ENCODE data around the gene ACTG1. TPM values are rescaled to one million over a fixed set of nuclear protein-coding genes. Genes with fewer than 3 reads are reported as not detected.

ACTG1 gene
- total RNA-seq, 1 donor from 2014 or later: 2,949 TPM

DNA sequence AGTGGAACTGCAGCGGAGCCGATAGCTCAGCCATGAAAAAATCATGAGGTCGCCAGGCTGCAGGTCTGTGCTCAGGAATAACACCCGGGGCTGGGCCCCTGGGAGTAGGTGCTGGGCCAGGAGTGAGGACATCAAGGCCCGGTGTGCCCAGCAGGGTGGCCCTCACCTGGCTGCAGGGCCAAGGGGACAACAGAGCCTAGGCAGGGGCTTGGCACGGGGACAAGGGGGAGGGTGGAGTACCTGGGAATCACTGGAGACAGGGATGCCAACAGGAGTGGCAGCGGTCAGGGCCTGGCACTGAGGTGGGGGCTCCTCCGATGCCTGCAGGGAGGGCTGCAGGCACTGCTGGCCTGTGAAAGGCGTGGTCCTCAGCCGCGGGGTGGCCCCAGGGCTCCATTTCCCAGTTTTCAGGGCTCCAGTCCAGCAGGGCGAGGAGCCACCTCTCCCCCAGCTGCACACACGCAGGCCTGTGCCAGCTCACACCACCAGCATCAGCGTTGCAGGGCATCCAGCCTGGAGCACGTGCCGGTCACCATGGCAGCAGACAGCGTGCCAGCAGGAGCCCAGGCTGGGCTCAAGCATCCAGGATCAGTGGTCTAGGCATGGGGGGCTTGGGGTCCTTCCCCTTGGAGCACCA lies 10.9 kb upstream of the ACTG1 start:
- intact Hi-C loops (cut with micrococcal nuclease): no loop called here
- POLR2A ChIA-PET: interaction anchor here (1.6 to 2.5 kb wide), 2 partner anchors 10 to 14 kb away, joined by 8 to 13 read pairs; partner anchors contain the start of gene ACTG1
- peaks cover 16% of the 10 kb centered on the region for H3K4me1 Mint-ChIP-seq

DNA sequence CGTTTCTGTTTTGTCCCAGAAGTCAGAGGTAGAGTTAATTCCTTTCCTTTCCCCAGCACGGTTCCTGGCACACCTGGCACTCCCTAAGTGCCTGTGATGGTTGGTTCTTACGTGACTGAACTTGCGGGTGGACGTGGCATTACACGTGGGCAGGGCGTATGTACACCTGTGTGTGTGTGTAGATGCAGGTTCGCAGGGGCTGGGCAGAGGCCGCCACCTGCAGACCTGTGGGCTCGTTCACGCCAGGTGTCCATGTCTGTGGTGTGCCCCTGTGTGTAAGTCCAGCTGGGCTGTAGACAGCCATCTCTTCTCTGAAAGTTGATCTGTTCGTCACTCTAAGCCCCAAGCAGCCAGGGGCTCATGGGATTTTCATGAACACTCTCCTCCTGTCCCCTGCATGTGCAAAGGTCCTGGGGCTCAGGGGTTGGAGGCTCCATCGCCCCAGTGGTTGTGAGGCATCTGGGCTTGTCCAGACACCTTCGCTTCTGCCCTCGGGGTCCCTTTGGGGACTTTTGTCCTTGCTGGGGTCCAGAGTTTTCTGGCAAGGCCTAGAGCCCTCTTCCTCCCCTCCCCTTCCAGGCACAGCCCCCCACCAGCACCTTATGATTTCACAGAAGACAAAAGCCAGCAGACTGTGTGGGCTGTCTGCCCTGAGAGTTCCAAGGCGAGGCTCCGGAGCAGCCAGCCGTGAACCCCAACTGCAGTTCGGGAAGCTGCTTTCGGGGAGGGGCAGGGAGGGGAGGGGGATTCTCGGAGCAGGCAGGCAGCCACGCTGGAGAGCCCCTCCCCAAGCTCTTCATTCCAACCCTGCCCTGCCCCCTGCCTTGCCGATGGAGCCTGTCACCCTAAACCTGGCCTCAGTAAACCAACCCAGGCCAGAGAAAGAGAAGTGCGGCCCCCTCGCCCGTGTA lies 10.1 kb upstream of the ACTG1 start:
- Mint-ChIP-seq H3K27ac (no peak overlapping the region), H3K4me1 (peaks cover 24% of the 10 kb centered on the region), H3K27me3 (no peaks in the 10 kb centered on the region), H3K36me3 (ENCODE audit: low read depth) (no peaks in the 10 kb centered on the region), H3K4me3 (no peak overlapping the region), H3K9me3 (no peaks in the 10 kb centered on the region)
- DNase-seq (no peak), ATAC-seq (ENCODE audit: low read depth) (no peak)
- intact Hi-C loops (cut with micrococcal nuclease): no loop called here
- ChIA-PET CTCF (interaction anchor here (0.7 to 1.3 kb wide), 2 partner anchors 38 to 78 kb away, joined by 3 to 4 read pairs; no protein-coding TSS in a partner anchor), POLR2A (interaction anchor here (1.0 to 2.5 kb wide), 3 partner anchors 10 to 13 kb away, joined by 3 to 13 read pairs (median 8); partner anchors contain the start of gene ACTG1)
- TF ChIP-seq, protein P1, sequence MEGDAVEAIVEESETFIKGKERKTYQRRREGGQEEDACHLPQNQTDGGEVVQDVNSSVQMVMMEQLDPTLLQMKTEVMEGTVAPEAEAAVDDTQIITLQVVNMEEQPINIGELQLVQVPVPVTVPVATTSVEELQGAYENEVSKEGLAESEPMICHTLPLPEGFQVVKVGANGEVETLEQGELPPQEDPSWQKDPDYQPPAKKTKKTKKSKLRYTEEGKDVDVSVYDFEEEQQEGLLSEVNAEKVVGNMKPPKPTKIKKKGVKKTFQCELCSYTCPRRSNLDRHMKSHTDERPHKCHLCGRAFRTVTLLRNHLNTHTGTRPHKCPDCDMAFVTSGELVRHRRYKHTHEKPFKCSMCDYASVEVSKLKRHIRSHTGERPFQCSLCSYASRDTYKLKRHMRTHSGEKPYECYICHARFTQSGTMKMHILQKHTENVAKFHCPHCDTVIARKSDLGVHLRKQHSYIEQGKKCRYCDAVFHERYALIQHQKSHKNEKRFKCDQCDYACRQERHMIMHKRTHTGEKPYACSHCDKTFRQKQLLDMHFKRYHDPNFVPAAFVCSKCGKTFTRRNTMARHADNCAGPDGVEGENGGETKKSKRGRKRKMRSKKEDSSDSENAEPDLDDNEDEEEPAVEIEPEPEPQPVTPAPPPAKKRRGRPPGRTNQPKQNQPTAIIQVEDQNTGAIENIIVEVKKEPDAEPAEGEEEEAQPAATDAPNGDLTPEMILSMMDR (IDR thresholded peaks at IDR 0.05): no peak

More for the DNA sequence above, 10.9 kb upstream of the ACTG1 start:
- H3K9me3 Mint-ChIP-seq: no peaks in the 10 kb centered on the region
- H3K4me3 Mint-ChIP-seq: no peak overlapping the region
- H3K27me3 Mint-ChIP-seq: no peaks in the 10 kb centered on the region
- CTCF ChIA-PET: interaction anchor here (0.7 to 1.3 kb wide), 2 partner anchors 39 to 77 kb away, joined by 3 to 4 read pairs; no protein-coding TSS in a partner anchor
- no peak overlapping the region for H3K27ac Mint-ChIP-seq
- DNase-seq (no peak), ATAC-seq (ENCODE audit: low read depth) (no peak)
- TF ChIP-seq, protein P1 (IDR thresholded peaks at IDR 0.05): no peak
- no peaks in the 10 kb centered on the region for H3K36me3 Mint-ChIP-seq (ENCODE audit: low read depth)

DNA sequence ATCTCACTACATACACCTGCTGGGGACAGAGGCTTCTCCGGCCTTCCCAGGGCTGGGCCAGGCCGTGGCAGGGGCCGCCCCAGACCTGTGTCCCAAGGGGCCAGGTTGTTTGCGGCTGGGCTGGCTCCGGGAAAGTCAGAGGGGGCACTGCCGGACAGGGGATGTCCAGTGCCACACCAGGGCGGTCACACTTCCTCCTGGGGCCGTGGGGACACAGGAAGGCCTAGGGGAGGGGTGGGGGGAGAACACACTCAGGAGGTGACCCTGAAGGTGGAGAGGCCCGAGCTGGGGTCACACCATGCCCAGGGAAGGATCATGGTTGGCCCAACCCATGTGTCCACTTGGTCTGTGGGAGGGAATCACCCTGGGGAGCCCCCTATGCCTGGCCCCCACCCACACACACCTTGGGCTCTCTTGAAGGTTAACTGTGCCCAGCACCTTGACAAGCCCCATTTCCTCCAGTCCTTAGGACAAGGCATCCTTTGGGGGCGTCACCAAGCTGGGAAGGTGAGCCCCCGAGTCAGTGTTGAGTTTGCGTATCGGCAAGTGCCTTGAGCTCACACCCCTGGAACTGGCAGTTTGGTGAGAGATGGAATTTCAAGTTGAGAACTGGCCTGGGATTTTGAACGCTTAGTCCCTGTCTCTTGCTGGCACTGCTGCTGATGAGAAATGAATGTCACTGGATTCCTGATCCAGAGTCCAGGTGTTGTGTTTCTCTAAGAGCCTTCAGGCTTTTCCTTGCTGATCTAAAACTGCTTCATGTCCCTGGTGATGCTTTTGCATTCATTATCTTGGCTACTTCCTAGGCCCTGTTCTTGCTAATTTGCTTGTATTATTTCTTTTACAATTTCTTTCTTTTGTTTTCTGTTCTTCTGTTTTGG lies 7.7 kb upstream of the ACTG1 start:
- H3K36me3 Mint-ChIP-seq (ENCODE audit: low read depth): peaks cover 7% of the 10 kb centered on the region
- no peak for DNase-seq
- intact Hi-C loops (cut with micrococcal nuclease): no loop called here
- ChIA-PET POLR2A (interaction anchor here (0.8 to 14.0 kb wide), 5 partner anchors 8 to 225 kb away, joined by 3 to 188 read pairs (median 17); partner anchors contain the start of genes ACTG1, FAAP100 and SLC38A10), CTCF (interaction anchor here (1.0 to 1.3 kb wide), 3 partner anchors 13 to 81 kb away, joined by 3 read pairs; no protein-coding TSS in a partner anchor)
- H3K4me3 Mint-ChIP-seq: peak overlapping the region; percentile 61
- peaks cover 45% of the 10 kb centered on the region for H3K4me1 Mint-ChIP-seq
- H3K9me3 Mint-ChIP-seq: no peaks in the 10 kb centered on the region
- H3K27me3 Mint-ChIP-seq: no peaks in the 10 kb centered on the region
- ATAC-seq (ENCODE audit: low read depth): no peak
- peak overlapping the region; percentile 68 for H3K27ac Mint-ChIP-seq
- TF ChIP-seq, protein P1 (IDR thresholded peaks at IDR 0.05): no peak

DNA sequence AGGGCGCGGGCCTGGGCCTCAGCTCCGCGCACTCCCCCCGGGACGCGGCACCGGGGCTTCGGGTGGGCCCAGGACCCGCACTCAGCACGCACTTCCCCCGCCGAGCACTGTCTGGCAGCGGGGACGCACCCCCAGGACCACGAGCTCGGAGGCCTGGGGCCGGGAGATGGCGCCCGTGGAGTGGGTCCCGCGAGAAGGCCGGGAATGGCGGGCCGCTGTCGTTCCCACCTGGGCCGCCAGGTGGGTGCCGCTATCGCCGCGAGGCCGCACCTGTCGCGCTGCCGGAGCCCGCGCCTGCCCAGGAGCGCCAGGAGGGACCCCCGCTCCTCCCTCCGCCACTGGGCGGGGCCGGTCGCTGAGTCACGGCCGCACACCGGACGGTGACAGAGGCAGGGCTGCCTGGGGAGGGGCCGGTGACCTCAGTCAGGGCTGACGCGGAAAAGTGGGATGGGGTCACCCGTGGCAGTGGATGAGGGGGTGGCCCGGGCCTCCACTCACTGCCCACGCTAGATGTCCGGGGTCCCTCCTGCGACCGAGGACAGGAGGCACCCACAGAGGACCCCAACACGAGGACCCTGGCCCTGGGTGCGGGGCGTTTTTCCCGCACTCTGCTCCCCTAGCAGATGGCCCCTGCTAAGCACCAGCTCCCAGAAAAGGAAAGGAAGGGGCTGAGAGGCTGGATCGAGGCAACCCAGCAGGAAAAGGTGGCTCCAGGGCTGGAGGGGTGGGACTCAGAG lies 6.9 kb upstream of the ACTG1 start:
- TF ChIP-seq, protein P1 (IDR thresholded peaks at IDR 0.05): no peak
- no peaks in the 10 kb centered on the region for H3K27me3 Mint-ChIP-seq
- no peaks in the 10 kb centered on the region for H3K9me3 Mint-ChIP-seq
- H3K4me1 Mint-ChIP-seq: peaks cover 45% of the 10 kb centered on the region
- ATAC-seq (ENCODE audit: low read depth) (peak; percentile 11), DNase-seq (peak; percentile 67)
- intact Hi-C loops (cut with micrococcal nuclease): loop anchor here (1.0 to 10.0 kb wide), 4 partner anchors 118 to 1715 kb away; partner anchors contain the start of genes FASN, NPLOC4, P4HB and TSPAN10
- ChIA-PET CTCF (interaction anchor here (0.6 to 2.6 kb wide), 11 partner anchors 13 to 440 kb away, joined by 3 to 23 read pairs (median 4); partner anchors contain the start of gene FAAP100), POLR2A (interaction anchor here (0.6 to 14.0 kb wide), 18 partner anchors 11 to 519 kb away, joined by 3 to 188 read pairs (median 6); partner anchors contain the start of genes DCXR, FAAP100, NDUFAF8 and SLC38A10)
- peaks cover 9% of the 10 kb centered on the region for H3K36me3 Mint-ChIP-seq (ENCODE audit: low read depth)
- peak overlapping the region; percentile 93 for H3K4me3 Mint-ChIP-seq
- H3K27ac Mint-ChIP-seq: peak overlapping the region; percentile 68
